ENCODE measurements around the gene PACRG.

GRCh38 chr6:163209005-163209404 is 481.2 kb downstream of the PACRG start:
- TF ChIP-seq, protein P1, sequence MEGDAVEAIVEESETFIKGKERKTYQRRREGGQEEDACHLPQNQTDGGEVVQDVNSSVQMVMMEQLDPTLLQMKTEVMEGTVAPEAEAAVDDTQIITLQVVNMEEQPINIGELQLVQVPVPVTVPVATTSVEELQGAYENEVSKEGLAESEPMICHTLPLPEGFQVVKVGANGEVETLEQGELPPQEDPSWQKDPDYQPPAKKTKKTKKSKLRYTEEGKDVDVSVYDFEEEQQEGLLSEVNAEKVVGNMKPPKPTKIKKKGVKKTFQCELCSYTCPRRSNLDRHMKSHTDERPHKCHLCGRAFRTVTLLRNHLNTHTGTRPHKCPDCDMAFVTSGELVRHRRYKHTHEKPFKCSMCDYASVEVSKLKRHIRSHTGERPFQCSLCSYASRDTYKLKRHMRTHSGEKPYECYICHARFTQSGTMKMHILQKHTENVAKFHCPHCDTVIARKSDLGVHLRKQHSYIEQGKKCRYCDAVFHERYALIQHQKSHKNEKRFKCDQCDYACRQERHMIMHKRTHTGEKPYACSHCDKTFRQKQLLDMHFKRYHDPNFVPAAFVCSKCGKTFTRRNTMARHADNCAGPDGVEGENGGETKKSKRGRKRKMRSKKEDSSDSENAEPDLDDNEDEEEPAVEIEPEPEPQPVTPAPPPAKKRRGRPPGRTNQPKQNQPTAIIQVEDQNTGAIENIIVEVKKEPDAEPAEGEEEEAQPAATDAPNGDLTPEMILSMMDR (IDR thresholded peaks at IDR 0.05): no peak
- TF ChIP-seq MAX (IDR thresholded peaks at IDR 0.05) (no peak), SREBF2 (IDR thresholded peaks at IDR 0.05) (no peak), RFX5 (IDR thresholded peaks at IDR 0.05) (no peak), REST (IDR thresholded peaks at IDR 0.05) (no peak), MAZ (IDR thresholded peaks at IDR 0.05; ENCODE audit: borderline replicate concordance, low read depth, low read length) (no peak), CBX2 (IDR thresholded peaks at IDR 0.05; ENCODE audit: borderline replicate concordance, low read depth) (no peak), TP53 (CRISPR knock-in tag; IDR thresholded peaks at IDR 0.05) (no peak), MYC (IDR thresholded peaks at IDR 0.05; ENCODE audit: borderline replicate concordance, low read length) (no peak), POLR2A (IDR thresholded peaks at IDR 0.05; ENCODE audit: low read length) (no peak), TFCP2L1 (CRISPR knock-in tag; IDR thresholded peaks at IDR 0.05) (no peak)
